ENCODE data around the gene PRG3. TPM values are rescaled to one million over a fixed set of nuclear protein-coding genes. Genes with fewer than 3 reads are reported as not detected.
A peak's percentile ranks its signal among the peaks of the same experiment; 100 is the strongest.

The PRG3 gene
- polyA plus RNA-seq, 3 donors, result not detected

- H3K36me3 Mint-ChIP-seq, result no peaks in the 10 kb centered on the region
These were observed 31.3 kb downstream of the PRG3 start for GRCh38 chr11:57349491-57350274.

More at GRCh38 chr11:57349491-57350274, 31.3 kb downstream of the PRG3 start:
- peaks cover 19% of the 10 kb centered on the region for H3K4me1 Mint-ChIP-seq
- Histone ChIP-seq H3K4me1 (ENCODE audit: control insufficient read depth in 1 of 2, insufficient read depth in 2 of 2, low read length in 2 of 2) (peaks cover 10 to 13% of the 10 kb centered on the region in 2 donors), H3K4me3 (replicated peaks in 1 of 3; ENCODE audit: low read depth in 2 of 3, low read length in 3 of 3) (no peak overlapping the region), H3K9me3 (replicated peaks in 1 of 2; ENCODE audit: control insufficient read depth in 1 of 2, insufficient read depth in 1 of 2, low read length in 2 of 2) (no peaks in the 10 kb centered on the region), H4K20me1 (ENCODE audit: insufficient read depth, low read length) (no peaks in the 10 kb centered on the region), H3K4me2 (replicated peaks; ENCODE audit: extremely low read depth, low read length, poor library complexity, severe bottlenecking) (no peak overlapping the region), H3K36me3 (replicated peaks in 1 of 2; ENCODE audit: control insufficient read depth in 1 of 2, insufficient read depth in 2 of 2, low read length in 2 of 2) (no peaks in the 10 kb centered on the region), H3K79me2 (ENCODE audit: insufficient read depth, low read length) (no peaks in the 10 kb centered on the region), H2AFZ (ENCODE audit: insufficient read depth, low read depth, low read length, poor library complexity, severe bottlenecking) (peak overlapping the region; percentile 35), H3K27ac (ENCODE audit: low read depth in 1 of 2, low read length in 2 of 2) (no peak overlapping the region), H3K9ac (ENCODE audit: insufficient read depth, low read length, poor library complexity, severe bottlenecking) (no peak overlapping the region), H3K27me3 (ENCODE audit: control insufficient read depth in 2 of 2, insufficient read depth in 2 of 2, low read length in 2 of 2) (no peaks in the 10 kb centered on the region)
- peaks cover 0 to 8% (median 4%) of the 10 kb centered on the region in 3 donors for H3K27me3 Mint-ChIP-seq (ENCODE audit: low read depth in 3 of 3)
- H3K9me3 Mint-ChIP-seq, result peaks cover 0 to 9% (median 5%) of the 10 kb centered on the region in 7 donors
- TF ChIP-seq CTCF (IDR thresholded peaks at IDR 0.05), result peak; percentile 95
- intact Hi-C loops (cut with micrococcal nuclease), result loop anchor here (5.0 to 10.0 kb wide), 4 partner anchors 133 to 295 kb away; partner anchors contain the start of gene YPEL4 (in 1 of the 2)
- peak; percentile 32 to 58 (median 56) for DNase-seq
- H3K27ac Mint-ChIP-seq, result no peak overlapping the region
- no peak overlapping the region for H3K4me3 Mint-ChIP-seq
- 18% methylated on average over 23 of the region's 31 CpGs for WGBS (ENCODE audit: insufficient coverage)

Data from CD14-positive monocyte (primary cell).